GM12801 (cell line): ENCODE measurements around the gene TAGLN2.

Experiments
- CTCF ChIP-seq: IDR thresholded peaks from one replicate; pipeline ENCODE4 v1.5.1; 2011; ENCODE audit warnings: control low read depth; ENCODE audit not compliant: insufficient read length; ENCODE audit errors: extremely low read depth

TAGLN2 gene

GRCh38 chr1:159879977-159880376 is 45.3 kb downstream of the TAGLN2 start:
- TF ChIP-seq CTCF, result no peak

- TF ChIP-seq CTCF, result no peak
These were observed 46.2 kb downstream of the TAGLN2 start for GRCh38 chr1:159879136-159879535.

GRCh38 chr1:159877695-159878444 is 47.4 kb downstream of the TAGLN2 start:
- TF ChIP-seq CTCF, result no peak

GRCh38 chr1:159873530-159874143 is 51.7 kb downstream of the TAGLN2 start:
- no peak for TF ChIP-seq CTCF

GRCh38 chr1:159872891-159873290 is 52.4 kb downstream of the TAGLN2 start:
- TF ChIP-seq CTCF, result no peak

- TF ChIP-seq CTCF, result no peak
These were observed 54.6 kb downstream of the TAGLN2 start for GRCh38 chr1:159870704-159871103.

GRCh38 chr1:159869607-159870006 is 55.7 kb downstream of the TAGLN2 start:
- TF ChIP-seq CTCF, result no peak
